K562 (cell line): Measurements from ENCODE around the gene POLR2J. TPM values are rescaled to one million over a fixed set of nuclear protein-coding genes. Genes with fewer than 3 reads are reported as not detected.

Experiments used
- ATAC-seq: fragments of 200-7000 bp; cut with Tn5 transposase; 3 replicates; pipeline ENCODE4 v1.9.1; 2020; ENCODE audit warnings: moderate library complexity
- BruUV-seq: library from RNA; stranded (reverse); fragments of 400-500 nt; replicated peaks from 2 replicates; lab custom pipeline; 2021; lab: Mats Ljungman, UMichigan
- CTCF ChIA-PET: fragments of 300-600 bp; formaldehyde crosslinking; extraction: SDS; loops from one replicate; lab custom pipeline; 2021; ENCODE audit warnings: low intra/inter-chr PET ratio; lab: Yijun Ruan, JAX
- POLR2A ChIA-PET: fragments of 300-600, 350-650 bp; sonication (Branson Sonifier 250); formaldehyde crosslinking; extraction: SDS; loops from one replicate; lab custom pipeline; 2021; ENCODE audit warnings: antibody characterized with exemption, inconsistent platforms; lab: Yijun Ruan, JAX
- DNase-seq, 4 experiments: peaks; one replicate each; pipeline versions ENCODE4 v3.0.0 to v3.0.0-alpha.2; 2011 to 2018; ENCODE audit warnings: low spot score in 3 of 4, mixed read lengths in 3 of 4; ENCODE audit errors: extremely low read depth in 1 of 4
- FAIRE-seq: peaks from 2 replicates; lab custom pipeline; 2011; peaks lifted over from hg19 to GRCh38; lab: Jason Lieb, UNC
- H2AFZ ChIP-seq: 2 replicates; pipeline ENCODE4 v1.6.0; 2011; ENCODE audit warnings: low read depth, low read length, control low read depth, inconsistent platforms
- H3K27ac ChIP-seq: fragments of 200-600 bp; 3 replicates; pipeline ENCODE4 v1.8.0; 2011; ENCODE audit warnings: low read depth, mild to moderate bottlenecking, control low read depth, inconsistent platforms, low read length, moderate library complexity, mixed read lengths; ENCODE audit errors: extremely low read depth
- H3K27me3 ChIP-seq, 2 experiments: fragments of 300-600 bp in 1 of 2; 2 replicates in 1 of 2; 3 replicates in 1 of 2; pipeline versions ENCODE4 v1.6.0 to v1.8.0; 2011; ENCODE audit warnings: inconsistent platforms in 2 of 2, low read length in 2 of 2, mild to moderate bottlenecking in 1 of 2, mixed read lengths in 1 of 2, moderate library complexity in 1 of 2; ENCODE audit not compliant: control insufficient read depth in 2 of 2, insufficient read depth in 2 of 2
- H3K36me3 ChIP-seq: fragments of 300-600 bp; 3 replicates; pipeline ENCODE4 v1.8.0; 2011; ENCODE audit warnings: mild to moderate bottlenecking, low read length, inconsistent platforms; ENCODE audit not compliant: control insufficient read depth, insufficient read depth
- H3K4me1 ChIP-seq, 2 experiments: fragments of 200-600 bp in 1 of 2; replicated peaks in 1 of 2; 2 replicates in 1 of 2; 3 replicates in 1 of 2; pipeline versions ENCODE4 v1.5.1 to v1.8.0; 2011; ENCODE audit warnings: inconsistent platforms in 2 of 2, low read length in 2 of 2, mild to moderate bottlenecking in 1 of 2, mixed read lengths in 1 of 2, moderate library complexity in 1 of 2; ENCODE audit not compliant: control insufficient read depth in 2 of 2, insufficient read depth in 2 of 2
- H3K4me2 ChIP-seq: 2 replicates; pipeline ENCODE4 v1.6.1; 2011; ENCODE audit warnings: low read length, control low read depth, inconsistent platforms, mixed read lengths; ENCODE audit not compliant: insufficient read depth
- H3K4me3 ChIP-seq: fragments of 200-600 bp; sonication (generic), shearing (Covaris generic); 2 replicates; pipeline ENCODE4 v1.5.1; 2016; ENCODE audit warnings: control low read depth, inconsistent platforms
- H3K79me2 ChIP-seq: fragments of 200-600 bp; 3 replicates; pipeline ENCODE4 v1.8.0; 2011; ENCODE audit warnings: low read length, inconsistent platforms; ENCODE audit not compliant: control insufficient read depth, insufficient read depth
- H3K9ac ChIP-seq, 2 experiments: 2 replicates each; pipeline versions ENCODE4 v1.6.0 to v1.6.1; 2011; ENCODE audit warnings: low read depth in 2 of 2, low read length in 2 of 2, control low read depth in 1 of 2, inconsistent platforms in 1 of 2, mild to moderate bottlenecking in 1 of 2, mixed read lengths in 1 of 2; ENCODE audit not compliant: insufficient read depth in 1 of 2
- H3K9me1 ChIP-seq: one replicate; pipeline ENCODE4 v1.6.0; 2011; ENCODE audit warnings: inconsistent platforms, mild to moderate bottlenecking, low read length, moderate library complexity; ENCODE audit not compliant: control insufficient read depth, insufficient read depth
- H3K9me3 ChIP-seq: replicated peaks from 2 replicates; pipeline ENCODE4 v1.5.1; 2011; ENCODE audit warnings: low read depth, low read length, inconsistent platforms; ENCODE audit not compliant: control insufficient read depth, insufficient read depth
- H4K20me1 ChIP-seq: replicated peaks from 2 replicates; pipeline ENCODE4 v1.6.1; 2011; ENCODE audit warnings: low read length, inconsistent platforms, mixed read lengths; ENCODE audit not compliant: control insufficient read depth, insufficient read depth
- HDAC6 ChIP-seq: IDR thresholded peaks from 2 replicates; pipeline ENCODE4 v1.6.1; 2012; ENCODE audit warnings: low read depth, mild to moderate bottlenecking, control low read depth, inconsistent platforms, low read length, moderate library complexity
- POLR2A ChIP-seq: fragments of 450-650 bp; conservative IDR thresholded peaks from 2 replicates; pipeline ENCODE4 v1.6.1; 2016
- POLR2G ChIP-seq: fragments of 200-400 bp; formaldehyde crosslinking; IDR thresholded peaks from 2 replicates; pipeline ENCODE4 v1.6.1; 2017; ENCODE audit warnings: low read depth, mild to moderate bottlenecking, antibody characterized with exemption, low read length, moderate library complexity
- RBFOX2 ChIP-seq: fragments of 200-400 bp; formaldehyde crosslinking; IDR thresholded peaks from 2 replicates; pipeline ENCODE4 v1.6.1; 2017; ENCODE audit warnings: low read depth, mild to moderate bottlenecking, low read length, moderate library complexity
- SMARCA5 ChIP-seq: fragments of 450-650 bp; IDR thresholded peaks from 2 replicates; pipeline ENCODE4 v1.6.1; 2016
- SOX6 ChIP-seq: fragments of 450-650 bp; IDR thresholded peaks from 2 replicates; pipeline ENCODE4 v1.6.1; 2014; ENCODE audit warnings: mild to moderate bottlenecking
- SP1 ChIP-seq: sonication (generic); formaldehyde crosslinking; IDR thresholded peaks from 2 replicates; pipeline ENCODE4 v1.8.1; 2022; ENCODE audit warnings: mild to moderate bottlenecking, missing genetic modification reagents
- TAF15 ChIP-seq: fragments of 200-400 bp; formaldehyde crosslinking; IDR thresholded peaks from 2 replicates; pipeline ENCODE4 v1.6.1; 2017; ENCODE audit warnings: mild to moderate bottlenecking, low read depth, low read length, moderate library complexity
- ZNF146 ChIP-seq: IDR thresholded peaks from one replicate; pipeline ENCODE4 v1.6.1; 2018; ENCODE audit warnings: missing compliant biosample characterization; ENCODE audit not compliant: unreplicated experiment
- WGBS: fragments of 100-300 bp; shearing (Covaris generic); methylation state at CpG from one replicate; pipeline ENCODE4 v1.1.6; 2016; ENCODE audit warnings: low coverage, mixed read lengths; ENCODE audit not compliant: insufficient coverage; ENCODE audit errors: missing lambda C conversion rate; 5-methylcytosine and 5-hydroxymethylcytosine counted together
- in situ Hi-C: fragments of 300-500 bp; cut with MboI; formaldehyde crosslinking; loops from 4 replicates; pipeline ENCODE4 v1.15.0; 2018; ENCODE audit warnings: inconsistent platforms, mixed read lengths
- intact Hi-C: fragments of 100-400 bp; cut with micrococcal nuclease; formaldehyde crosslinking; loops from 2 replicates; pipeline ENCODE4 v1.14.2; 2022
- polyA plus RNA-seq, 8 experiments: library from polyadenylated mRNA; depleted of rRNA in 4 of 8; stranded (reverse) in 5 of 8; unstranded in 3 of 8; fragments of >200 nt; fragmentation: Nextera tagmentation in 2 of 8; fragmentation: Illumina TruSeq in 1 of 8; extraction: Ambion mirVana in 2 of 8; extraction: Trizol in 1 of 8; gene quantifications; 2 replicates each; pipeline versions ENCODE4 v1.2.1 to v1.2.3, GENCODE V29; 2011 to 2014; ENCODE audit warnings: inconsistent platforms in 1 of 8, missing spikeins in 1 of 8
- total RNA-seq, 7 experiments: library from RNA; depleted of rRNA in 6 of 7; stranded (reverse); fragments of >200 nt in 6 of 7; fragmentation: Illumina TruSeq in 2 of 7; extraction: Trizol in 2 of 7; gene quantifications; 2 replicates each; pipeline versions ENCODE4 v1.2.1 to v1.2.3, GENCODE V29; 2011 to 2021; ENCODE audit warnings: low replicate concordance in 1 of 7

The POLR2J gene
- total and polyA plus RNA-seq, 9 of the 15 experiments (the other 6 are each of a cell fraction or from before 2014, with no cell fraction given): 32.3 to 220 (median 113) TPM

DNA sequence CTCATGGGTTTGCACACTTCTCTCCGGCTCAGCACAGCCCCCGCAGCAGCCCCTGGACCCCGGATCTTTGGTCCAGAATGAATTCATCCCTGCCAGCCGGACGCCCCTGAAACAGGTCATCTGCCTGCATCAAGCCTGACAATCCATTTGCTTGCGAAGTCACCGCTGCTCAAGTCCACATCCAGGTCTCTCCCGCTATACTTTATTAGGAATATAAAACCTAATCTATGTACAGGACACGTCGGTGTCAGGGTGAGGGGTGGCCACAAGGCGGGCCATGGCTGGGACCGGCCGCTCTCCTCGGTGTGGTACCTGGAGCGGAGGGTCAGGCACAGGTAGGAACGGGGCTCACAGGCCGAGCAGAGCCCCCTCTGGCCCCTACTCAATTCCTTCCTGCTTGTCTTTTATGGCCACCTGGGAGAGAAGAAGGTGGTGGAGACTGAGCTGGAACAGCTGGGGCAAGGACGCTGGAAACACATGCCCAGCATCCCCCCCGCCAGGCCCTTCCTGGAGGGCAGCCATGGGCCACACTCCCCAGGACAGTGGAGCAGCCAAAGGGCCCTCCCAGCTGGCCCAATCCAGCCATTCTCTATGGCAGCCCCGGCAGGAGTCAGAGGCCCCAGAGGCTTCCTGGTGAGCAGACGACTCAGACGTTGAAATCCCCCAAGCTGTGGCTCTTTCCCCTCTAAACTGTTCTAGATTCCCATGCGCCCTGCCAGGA, 5.3 kb downstream of the POLR2J start:
- Histone ChIP-seq H3K36me3 (peaks cover 51% of the 10 kb centered on the region; the same call in 2 of the 3 replicates), H3K27me3 (no peaks in the 10 kb centered on the region), H3K4me3 (no peak overlapping the region), H3K27ac (no peak overlapping the region), H3K9me3 (no peaks in the 10 kb centered on the region), H3K4me2 (no peak overlapping the region), H3K9me1 (no peaks in the 10 kb centered on the region), H4K20me1 (peaks cover 3% of the 10 kb centered on the region; the same call in 1 of the 2 replicates), H3K79me2 (no peaks in the 10 kb centered on the region; the same call in 2 of the 3 replicates), H3K4me1 (peaks cover 0 to 36% of the 10 kb centered on the region in 2 experiments; a peak in 3 of 5 replicates), H2AFZ (no peak overlapping the region), H3K9ac (peak overlapping the region in 1 of 2 experiments; percentile 68; a peak in 2 of 4 replicates)
- ChIA-PET CTCF (no interaction called here), POLR2A (interaction anchor here (0.6 to 1.6 kb wide), 2 partner anchors 9 to 174 kb away, joined by 3 to 4 read pairs; partner anchors contain the start of gene ALKBH4)
- intact Hi-C loops (no loop called here), in situ Hi-C loops (loop anchor here (25.0 kb wide), 2 partner anchors 89 to 189 kb away; partner anchors contain the start of genes POLR2J2, POLR2J3, SPDYE2 and SPDYE2B)
- FAIRE-seq (no peak), DNase-seq (no peak), ATAC-seq (no peak)
- TF ChIP-seq POLR2A (peak; percentile 43), TAF15 (no peak), SOX6 (no peak), ZNF146 (CRISPR knock-in tag) (no peak), SP1 (no peak), RBFOX2 (peak; percentile 46; the same call in 1 of the 2 replicates), HDAC6 (no peak), SMARCA5 (no peak), POLR2G (peak; percentile 43; the same call in 1 of the 2 replicates)
- BruUV-seq: TSS peak; percentile 16
- WGBS: 84% methylated on average over 22 of the region's 23 CpGs
